HG03064 (cell line): ENCODE measurements around the gene MYO5B.

Source experiments
- ATAC-seq: cut with Tn5 transposase; IDR thresholded peaks from one replicate; pipeline ENCODE4 v1.9.1; 2021; ENCODE audit warnings: low read depth; ENCODE audit not compliant: unreplicated experiment

MYO5B gene

DNA sequence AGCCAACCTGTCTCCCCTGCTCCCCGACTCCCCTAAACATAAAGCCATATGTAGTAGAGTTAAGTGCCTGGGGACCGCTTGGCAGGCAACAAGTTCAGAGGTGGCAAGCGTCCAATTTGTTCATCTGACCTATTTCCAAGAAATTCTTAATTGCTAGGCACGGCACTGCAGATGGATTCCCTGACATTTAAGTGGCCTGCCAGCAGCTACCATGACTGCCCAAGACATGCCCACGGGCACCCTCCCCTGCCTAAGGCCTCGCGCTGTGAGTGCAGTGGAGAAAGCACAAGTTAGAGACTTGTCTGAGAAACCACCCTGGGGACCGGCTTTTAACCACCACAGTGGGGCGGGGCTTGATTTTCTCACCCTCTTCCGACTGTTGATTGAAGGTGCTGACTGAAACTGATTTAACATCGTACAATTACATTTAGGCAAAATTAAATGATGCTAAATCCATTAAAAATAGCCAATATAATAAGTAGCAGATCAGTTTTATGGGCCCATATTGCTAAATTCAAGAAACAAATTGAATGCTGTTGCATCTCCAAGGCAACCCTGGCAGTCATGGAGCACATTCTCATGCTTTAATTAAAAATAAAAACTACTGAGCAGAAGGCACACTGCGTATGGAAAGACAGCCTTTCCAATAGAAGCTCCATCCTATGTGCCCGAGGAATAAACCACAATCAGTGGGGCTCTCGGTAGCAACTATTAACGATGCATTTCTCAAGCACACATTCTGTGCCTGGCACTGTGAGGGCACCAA is 218.0 kb downstream of the MYO5B start:
- no peak for ATAC-seq

DNA sequence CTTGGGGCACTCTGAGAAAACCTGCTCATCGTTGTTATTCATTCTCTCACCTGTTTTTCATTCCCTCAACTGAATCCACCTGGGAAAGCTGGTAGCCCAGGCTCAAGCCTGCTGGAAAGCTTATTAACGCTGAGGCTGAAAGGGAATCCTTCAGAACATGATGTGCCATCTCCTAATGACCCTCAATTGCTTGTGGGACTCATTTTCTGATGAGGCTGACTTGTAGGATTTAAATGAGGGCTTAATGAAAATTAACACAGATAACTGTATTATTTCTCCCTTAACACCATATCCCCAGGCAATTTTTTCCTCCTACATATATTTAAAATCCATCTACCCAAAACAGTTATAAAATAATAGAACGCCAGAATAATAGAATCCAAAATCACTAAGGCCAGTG is 218.9 kb downstream of the MYO5B start:
- ATAC-seq = no peak

DNA sequence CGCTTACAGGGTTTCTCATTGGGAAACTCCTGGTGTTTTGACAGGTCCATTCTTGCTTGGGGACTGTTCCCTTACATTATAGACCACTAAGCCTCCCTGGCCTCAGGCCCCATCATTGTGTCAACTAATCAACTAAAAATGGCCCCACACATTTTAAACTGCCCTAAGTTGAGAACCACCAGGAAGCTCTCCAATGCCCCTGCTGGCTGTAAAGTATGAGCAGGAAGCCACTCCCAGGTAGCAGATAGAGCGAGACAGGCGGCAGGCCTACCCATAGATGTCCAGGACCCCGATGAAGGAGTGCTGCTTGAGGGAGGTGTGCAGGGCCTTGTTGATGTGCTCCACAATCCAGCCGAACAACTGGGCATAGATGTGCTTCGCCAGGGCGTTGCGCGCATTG is 220.9 kb downstream of the MYO5B start:
- ATAC-seq = no peak

GRCh38 chr18:49973592-49973991 is 221.4 kb downstream of the MYO5B start:
- no peak for ATAC-seq

DNA sequence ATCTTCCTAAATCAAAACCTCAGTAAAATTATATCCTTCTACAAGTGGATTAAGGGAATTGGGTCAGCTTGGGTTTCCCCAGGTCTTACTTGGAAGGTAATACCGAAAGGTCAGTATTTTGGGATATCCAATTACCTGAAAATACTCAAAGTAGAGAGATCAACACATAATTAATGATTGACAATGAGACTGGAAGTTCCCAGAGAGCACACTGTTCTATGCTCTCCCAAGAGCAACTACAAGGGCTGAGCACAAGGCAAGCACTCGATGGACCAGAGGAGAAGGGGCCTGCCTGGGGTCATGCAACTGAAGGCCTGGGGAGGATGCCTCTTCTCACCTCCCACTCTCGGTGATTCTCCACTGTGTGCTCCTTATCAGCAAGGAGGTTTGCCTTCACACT is 222.4 kb downstream of the MYO5B start:
- ATAC-seq = no peak

GRCh38 chr18:49971462-49971861 is 223.5 kb downstream of the MYO5B start:
- ATAC-seq = no peak

DNA sequence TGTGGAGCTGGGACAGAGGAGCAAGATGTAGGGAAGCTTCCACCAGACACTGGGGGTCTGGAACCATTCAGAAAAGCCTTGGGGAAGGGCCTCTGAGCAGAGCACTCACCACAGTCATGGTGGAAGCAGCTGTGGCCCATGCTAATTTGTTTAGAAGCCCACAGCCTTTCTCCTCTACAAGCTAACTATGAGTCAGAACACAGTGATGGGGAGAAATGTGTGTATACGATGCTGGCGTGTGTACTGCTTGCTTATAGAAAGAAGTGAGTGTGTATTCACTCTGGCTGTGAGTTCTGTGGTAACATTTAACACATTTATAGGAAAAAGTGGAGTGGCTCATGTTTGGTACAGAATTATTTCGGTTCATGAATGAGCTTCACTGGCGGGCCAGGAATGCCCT is 224.6 kb downstream of the MYO5B start:
- no peak for ATAC-seq

DNA sequence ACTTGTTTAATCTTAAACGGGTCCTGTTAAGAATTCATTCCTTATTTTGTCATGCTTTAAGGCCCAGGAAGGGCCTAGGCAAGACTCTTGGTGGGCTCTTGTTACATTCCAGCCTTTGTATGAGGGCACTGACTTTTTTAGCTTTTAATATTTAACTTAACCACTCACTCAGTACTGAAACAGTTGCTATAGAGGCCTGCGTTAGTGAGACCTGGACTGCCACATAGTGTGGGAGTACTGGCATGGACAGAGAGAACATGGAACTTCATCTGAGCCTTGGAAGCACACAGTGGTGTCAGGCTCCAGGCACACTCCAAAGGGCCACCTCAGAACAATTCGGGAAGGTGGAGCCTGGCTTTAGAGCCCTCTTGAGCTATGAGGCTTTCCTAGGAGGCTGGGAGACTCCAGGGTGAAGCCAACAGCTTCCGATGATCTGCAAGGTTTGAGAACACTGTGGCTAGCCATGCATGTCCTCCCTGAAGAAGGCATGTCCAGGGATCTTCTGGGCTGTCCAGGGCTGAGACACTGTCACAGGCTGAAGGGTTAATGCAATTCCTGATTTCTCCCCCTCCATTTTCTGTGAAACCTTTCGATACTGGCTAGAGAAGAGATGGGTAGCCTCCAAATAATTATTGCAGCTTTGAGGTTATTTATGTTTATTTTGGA is 226.2 kb downstream of the MYO5B start:
- ATAC-seq = no peak

- no peak for ATAC-seq
Observed at GRCh38 chr18:49967636-49968313, 227.2 kb downstream of the MYO5B start.

GRCh38 chr18:49967171-49967570 is 227.8 kb downstream of the MYO5B start:
- ATAC-seq = no peak

DNA sequence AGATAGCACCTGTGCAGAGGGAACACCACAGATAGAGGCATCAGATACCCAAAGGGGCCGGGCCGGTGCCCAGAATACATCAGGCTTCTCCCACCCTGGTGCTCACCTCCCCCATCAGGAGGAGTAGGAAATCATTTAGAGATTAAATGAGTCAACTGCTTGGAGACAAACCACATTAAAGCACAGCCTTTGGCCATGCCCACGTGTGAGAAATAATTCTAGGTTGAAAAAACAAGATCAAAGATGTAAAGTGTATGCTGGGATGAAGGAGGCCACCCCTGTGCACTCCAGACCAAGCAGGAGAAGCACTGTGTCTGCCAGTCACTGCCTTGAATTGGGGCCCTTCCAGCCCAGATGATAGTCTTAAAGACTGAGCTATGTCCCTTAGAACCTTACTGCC is 228.9 kb downstream of the MYO5B start:
- ATAC-seq = no peak

- ATAC-seq = no peak
Observed at GRCh38 chr18:49963217-49963616, 231.7 kb downstream of the MYO5B start.

DNA sequence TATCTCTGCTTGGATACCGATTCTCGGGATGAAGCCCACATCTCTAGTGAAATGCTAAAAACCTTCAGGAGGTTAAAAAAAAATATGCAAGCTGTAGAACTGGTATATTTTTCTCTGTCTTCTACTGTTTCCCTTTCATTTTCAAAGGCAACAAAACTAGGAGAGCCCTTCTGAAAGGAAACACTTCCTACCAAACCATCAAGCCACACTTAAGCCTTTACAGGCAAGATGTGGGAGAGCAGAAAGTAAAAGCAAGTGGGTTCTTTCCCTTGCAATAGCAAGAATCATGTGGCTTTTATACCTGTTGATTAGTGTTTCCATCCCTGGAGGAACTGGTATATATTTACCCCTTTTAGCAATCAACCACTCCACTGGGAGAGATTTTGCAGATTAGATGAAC is 233.7 kb downstream of the MYO5B start:
- no peak for ATAC-seq

DNA sequence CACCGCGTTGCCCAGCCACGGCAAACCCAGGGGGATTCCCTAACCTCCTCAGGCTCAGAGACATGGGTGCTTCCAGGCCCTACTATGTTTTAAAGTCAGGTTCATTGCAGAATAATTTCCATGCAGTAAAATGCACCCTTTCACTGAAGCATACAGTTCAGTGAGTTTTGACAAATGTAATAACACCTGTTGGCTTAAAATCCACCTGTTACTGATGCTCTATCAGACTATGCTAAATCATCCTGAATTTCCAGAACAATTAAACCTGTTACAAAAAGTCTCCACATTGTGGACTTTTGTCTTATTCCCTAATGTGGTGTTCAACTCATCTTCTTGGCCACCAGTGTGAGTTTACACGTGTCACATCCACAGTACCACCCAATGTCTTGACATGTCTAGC is 234.6 kb downstream of the MYO5B start:
- no peak for ATAC-seq

- no peak for ATAC-seq
Observed at GRCh38 chr18:49959176-49959575, 235.8 kb downstream of the MYO5B start.

DNA sequence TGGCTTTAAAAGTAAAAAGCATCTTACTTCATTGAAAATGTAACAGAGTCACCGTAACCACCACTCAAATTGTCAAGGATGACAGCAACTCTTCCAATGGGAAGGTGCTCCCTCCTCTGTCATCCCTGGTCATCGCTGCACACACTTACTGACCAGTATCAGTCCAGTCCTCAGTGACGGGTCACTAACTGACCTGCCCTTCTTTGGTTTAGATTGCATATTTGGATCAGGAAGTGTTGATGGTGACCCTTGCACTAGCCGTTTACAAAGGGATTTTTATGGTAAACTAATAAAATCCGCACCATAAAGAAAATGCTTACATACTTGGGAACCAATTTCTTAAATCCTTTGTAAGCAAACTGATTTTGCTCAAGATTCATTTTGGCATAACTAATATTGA is 239.7 kb downstream of the MYO5B start:
- ATAC-seq = no peak

DNA sequence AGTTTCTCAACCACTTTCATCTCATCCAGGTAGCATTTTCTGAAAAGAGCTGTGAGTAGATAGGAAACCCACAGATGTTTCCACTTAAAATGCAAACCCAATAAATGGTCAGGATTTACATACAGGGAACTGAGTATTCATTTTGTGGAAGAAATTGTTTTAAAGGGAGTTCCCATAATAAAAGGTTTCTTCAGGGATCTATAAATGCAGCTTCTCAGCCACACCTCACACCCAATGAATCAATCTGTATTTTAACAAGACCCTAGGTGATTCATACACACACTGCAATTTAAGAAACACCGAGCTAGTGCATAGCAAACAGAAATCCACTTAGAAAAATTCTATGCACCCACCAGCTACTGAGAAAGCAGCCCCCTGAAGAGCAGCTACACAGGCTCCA is 241.6 kb downstream of the MYO5B start:
- no peak for ATAC-seq

- no peak for ATAC-seq
Observed at GRCh38 chr18:49949951-49950395, 245.0 kb downstream of the MYO5B start.

DNA sequence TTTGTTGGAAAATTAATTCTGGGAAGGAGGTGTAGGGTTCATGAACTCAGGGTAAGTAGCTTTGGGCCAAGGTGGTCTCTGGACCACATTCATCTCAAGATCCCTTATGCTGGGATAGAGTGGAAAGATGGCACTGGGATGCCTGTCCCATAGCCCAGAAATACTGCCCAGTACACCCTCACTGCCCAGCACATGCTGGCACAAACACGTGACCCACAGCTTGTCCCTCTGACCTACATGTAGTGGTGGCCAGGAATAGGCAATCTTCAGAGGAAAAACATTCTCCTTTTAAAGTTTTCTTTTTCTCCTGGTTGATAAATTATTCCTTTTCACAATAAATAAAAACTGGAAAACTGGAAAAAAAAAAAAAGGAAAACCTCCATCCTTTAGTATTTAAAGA is 246.0 kb downstream of the MYO5B start:
- ATAC-seq = no peak

GRCh38 chr18:49944663-49945062 is 250.3 kb downstream of the MYO5B start:
- no peak for ATAC-seq

DNA sequence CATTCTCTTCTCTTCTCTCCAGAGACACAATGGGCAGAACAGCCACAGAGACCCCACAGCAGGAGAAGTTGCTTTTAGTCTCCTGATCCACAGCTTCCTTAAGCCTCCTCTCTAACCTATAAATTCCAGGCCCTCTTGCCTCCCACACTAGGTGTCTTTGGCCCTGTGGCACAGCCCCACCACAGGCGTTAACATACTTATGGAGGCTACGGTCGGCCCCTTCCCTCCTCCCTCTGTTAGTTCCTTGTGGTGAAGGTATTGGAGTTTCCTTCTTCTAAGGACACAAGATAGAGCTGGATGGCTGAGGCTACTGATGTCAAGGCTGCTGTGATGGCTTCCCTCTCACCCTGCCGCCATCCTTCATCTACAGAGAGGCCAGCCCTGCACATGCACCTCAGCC is 258.1 kb downstream of the MYO5B start:
- no peak for ATAC-seq

DNA sequence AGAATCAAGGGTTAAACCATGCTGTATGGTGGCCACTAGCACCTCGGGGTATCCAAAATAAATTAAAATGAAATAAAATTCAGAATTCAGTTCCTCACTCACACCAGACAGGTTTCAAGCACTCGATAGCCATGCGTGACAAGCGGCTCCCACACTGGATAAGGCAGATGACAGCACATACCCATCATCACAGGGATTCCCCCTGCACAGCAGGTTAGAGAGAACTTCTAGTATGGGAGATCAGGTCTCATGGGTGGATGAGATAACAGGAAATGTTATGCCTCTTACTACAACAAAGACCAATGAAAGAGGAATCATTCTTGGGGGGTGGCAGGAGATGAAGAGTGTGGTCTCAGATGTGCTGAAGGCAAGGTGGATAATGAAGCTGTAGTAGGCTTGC is 259.7 kb downstream of the MYO5B start:
- ATAC-seq = no peak
